H9 (cell line): ENCODE measurements around the gene MEIS3. TPM values are rescaled to one million over a fixed set of nuclear protein-coding genes. Genes with fewer than 3 reads are reported as not detected.

Source experiments
- DNase-seq: peaks from one replicate; pipeline ENCODE4 v3.0.0-alpha.2; 2017
- H2AFZ ChIP-seq: one replicate; pipeline ENCODE4 v1.6.1; 2013; ENCODE audit warnings: mild to moderate bottlenecking, low read length, control low read depth, moderate library complexity
- H2AK5ac ChIP-seq: 2 replicates; pipeline ENCODE4 v1.6.1; 2013; ENCODE audit warnings: low read length, control low read depth, mixed read lengths; ENCODE audit not compliant: insufficient read length
- H2BK120ac ChIP-seq: one replicate; pipeline ENCODE4 v1.6.1; 2013; ENCODE audit warnings: low read depth, mild to moderate bottlenecking, low read length, control low read depth, inconsistent platforms; ENCODE audit not compliant: poor library complexity, severe bottlenecking
- H2BK12ac ChIP-seq: 2 replicates; pipeline ENCODE4 v1.6.1; 2013; ENCODE audit warnings: low read length, control low read depth, mixed read lengths, low read depth; ENCODE audit not compliant: insufficient read length
- H2BK15ac ChIP-seq: 2 replicates; pipeline ENCODE4 v1.6.1; 2013; ENCODE audit warnings: low read depth, low read length, control low read depth
- H2BK20ac ChIP-seq: one replicate; pipeline ENCODE4 v1.6.1; 2013; ENCODE audit warnings: low read depth, mild to moderate bottlenecking, low read length, control low read depth, inconsistent platforms; ENCODE audit not compliant: poor library complexity, severe bottlenecking
- H2BK5ac ChIP-seq: 2 replicates; pipeline ENCODE4 v1.6.1; 2013; ENCODE audit warnings: low read length, control low read depth, mixed read lengths; ENCODE audit not compliant: insufficient read length
- H3K14ac ChIP-seq: 2 replicates; pipeline ENCODE4 v1.6.1; 2013; ENCODE audit warnings: low read length, control low read depth; ENCODE audit not compliant: insufficient read depth
- H3K18ac ChIP-seq: 2 replicates; pipeline ENCODE4 v1.6.1; 2013; ENCODE audit warnings: low read depth, mild to moderate bottlenecking, mixed read lengths, low read length, control low read depth; ENCODE audit not compliant: insufficient read length
- H3K23ac ChIP-seq: 2 replicates; pipeline ENCODE4 v1.6.1; 2013; ENCODE audit warnings: low read length, control low read depth, mixed read lengths, low read depth; ENCODE audit not compliant: insufficient read length
- H3K23me2 ChIP-seq: 2 replicates; pipeline ENCODE4 v1.6.1; 2013; ENCODE audit warnings: low read depth, mild to moderate bottlenecking, mixed read lengths, low read length, control low read depth; ENCODE audit not compliant: insufficient read length, poor library complexity, severe bottlenecking
- H3K27ac ChIP-seq: 2 replicates; pipeline ENCODE4 v1.5.1; 2013; ENCODE audit warnings: low read length, control low read depth, mixed read lengths, low read depth; ENCODE audit not compliant: insufficient read length
- H3K27me3 ChIP-seq: 2 replicates; pipeline ENCODE4 v1.6.1; 2013; ENCODE audit warnings: low read length, control low read depth, inconsistent platforms; ENCODE audit not compliant: insufficient read depth
- H3K4ac ChIP-seq: 2 replicates; pipeline ENCODE4 v1.6.1; 2013; ENCODE audit warnings: low read depth, mild to moderate bottlenecking, control low read depth, inconsistent platforms, low read length, moderate library complexity
- H3K4me1 ChIP-seq: 2 replicates; pipeline ENCODE4 v1.6.1; 2013; ENCODE audit warnings: low read length, control low read depth, inconsistent platforms; ENCODE audit not compliant: insufficient read depth
- H3K4me2 ChIP-seq: 2 replicates; pipeline ENCODE4 v1.6.1; 2013; ENCODE audit warnings: low read length, control low read depth, mixed read lengths; ENCODE audit not compliant: insufficient read length, insufficient read depth
- H3K56ac ChIP-seq: 2 replicates; pipeline ENCODE4 v1.6.1; 2013; ENCODE audit warnings: low read depth, mild to moderate bottlenecking, mixed read lengths, low read length, control low read depth; ENCODE audit not compliant: insufficient read length
- H3K79me1 ChIP-seq: 2 replicates; pipeline ENCODE4 v1.6.1; 2013; ENCODE audit warnings: low read depth, mild to moderate bottlenecking, moderate library complexity, low read length, control low read depth, inconsistent platforms; ENCODE audit not compliant: insufficient read depth, poor library complexity, severe bottlenecking
- H3K79me2 ChIP-seq: 2 replicates; pipeline ENCODE4 v1.6.1; 2013; ENCODE audit warnings: low read length, control low read depth, inconsistent platforms; ENCODE audit not compliant: insufficient read depth
- H3K9ac ChIP-seq: 2 replicates; pipeline ENCODE4 v1.6.1; 2013; ENCODE audit warnings: low read length, control low read depth, mixed read lengths; ENCODE audit not compliant: insufficient read length; ENCODE audit errors: extremely low read depth
- H3K9me3 ChIP-seq: one replicate; pipeline ENCODE4 v1.6.1; 2013; ENCODE audit warnings: low read depth, low read length, inconsistent platforms; ENCODE audit not compliant: control insufficient read depth
- H3T11ph ChIP-seq: one replicate; pipeline ENCODE4 v1.6.1; 2013; ENCODE audit warnings: mild to moderate bottlenecking, low read length, control low read depth, inconsistent platforms
- H4K20me1 ChIP-seq: one replicate; pipeline ENCODE4 v1.6.1; 2013; ENCODE audit not compliant: control insufficient read depth, insufficient read length, insufficient read depth
- H4K5ac ChIP-seq: 2 replicates; pipeline ENCODE4 v1.6.1; 2013; ENCODE audit warnings: low read depth, mild to moderate bottlenecking, mixed read lengths, low read length, control low read depth; ENCODE audit not compliant: insufficient read length
- H4K8ac ChIP-seq: replicated peaks from 2 replicates; pipeline ENCODE4 v1.6.1; 2013; ENCODE audit warnings: low read length, control low read depth, mixed read lengths, low read depth; ENCODE audit not compliant: insufficient read length
- H4K91ac ChIP-seq: 2 replicates; pipeline ENCODE4 v1.6.1; 2013; ENCODE audit warnings: low read depth, mild to moderate bottlenecking, moderate library complexity, mixed read lengths, low read length, control low read depth; ENCODE audit not compliant: insufficient read length
- H3K27ac Mint-ChIP-seq, 3 experiments: 2 replicates in 2 of 3; 3 replicates in 1 of 3; pipeline ENCODE4 v1.8.0; 2020 to 2021; ENCODE audit warnings: mixed read lengths in 3 of 3, mild to moderate bottlenecking in 1 of 3, moderate library complexity in 1 of 3
- H3K27me3 Mint-ChIP-seq: 2 replicates; pipeline ENCODE4 v1.8.0; 2021; ENCODE audit warnings: low read depth, mild to moderate bottlenecking, moderate library complexity, mixed read lengths
- H3K36me3 Mint-ChIP-seq, 3 experiments: 2 replicates in 2 of 3; 3 replicates in 1 of 3; pipeline ENCODE4 v1.8.0; 2020 to 2021; ENCODE audit warnings: low read depth in 3 of 3, mixed read lengths in 3 of 3; ENCODE audit not compliant: insufficient read depth in 1 of 3
- H3K4me1 Mint-ChIP-seq, 2 experiments: 2 replicates each; pipeline ENCODE4 v1.8.0; 2020; ENCODE audit warnings: mixed read lengths in 2 of 2
- H3K4me3 Mint-ChIP-seq, 2 experiments: 2 replicates in 1 of 2; 3 replicates in 1 of 2; pipeline ENCODE4 v1.8.0; 2020 to 2021; ENCODE audit warnings: mild to moderate bottlenecking in 2 of 2, mixed read lengths in 2 of 2, moderate library complexity in 1 of 2
- H3K9me3 Mint-ChIP-seq, 2 experiments: 2 replicates in 1 of 2; 3 replicates in 1 of 2; pipeline ENCODE4 v1.8.0; 2020; ENCODE audit warnings: mild to moderate bottlenecking in 2 of 2, mixed read lengths in 2 of 2, moderate library complexity in 1 of 2
- WGBS: extraction: QIAGEN DNeasy Blood & Tissue Kit; methylation state at CpG from one replicate; pipeline ENCODE4 v1.1.7; 2013; ENCODE audit warnings: missing lambda C conversion rate, low lambda C conversion rate, mixed read lengths; ENCODE audit not compliant: insufficient read length; ENCODE audit errors: extremely low coverage; 5-methylcytosine and 5-hydroxymethylcytosine counted together
- total RNA-seq: library from RNA; stranded (reverse); gene quantifications from 2 replicates; pipeline ENCODE4 v1.2.1, GENCODE V29; 2021
- TF ChIP-seq, protein P1 (sequence below): fragments of 200-600 bp; sonication (generic); conservative IDR thresholded peaks from 3 replicates; pipeline ENCODE4 v1.8.0; 2021; ENCODE audit warnings: antibody characterized with exemption, mild to moderate bottlenecking

The MEIS3 gene
- total RNA-seq, 1 experiment from 2014 or later = 44.0 TPM

DNA sequence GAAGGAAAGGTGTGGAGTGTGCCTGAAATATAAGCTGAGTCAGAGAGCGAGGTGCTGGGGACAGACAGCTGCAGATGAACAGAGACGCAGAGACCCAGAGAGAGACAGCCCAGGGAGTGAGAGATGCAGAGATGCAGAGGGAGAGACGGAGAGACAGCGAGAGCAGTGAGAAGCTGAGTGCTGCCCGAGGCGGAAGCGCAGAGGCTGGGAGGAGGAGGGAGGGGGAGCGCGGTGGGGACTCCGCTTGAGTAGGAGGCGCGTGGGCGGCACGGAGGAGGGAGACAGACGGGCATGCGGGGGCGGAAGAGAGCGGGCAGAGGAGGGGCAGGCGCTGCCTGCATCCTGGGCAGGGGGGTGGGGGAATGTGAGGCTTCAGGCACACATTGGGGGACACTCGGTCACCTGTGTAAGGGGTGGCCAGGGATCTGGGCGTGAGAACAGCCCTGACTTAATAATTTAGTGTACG, 26.6 kb upstream of the MEIS3 start:
- Histone ChIP-seq H2BK5ac (no peak overlapping the region), H3K9me3 (no peaks in the 10 kb centered on the region), H2BK20ac (no peak overlapping the region), H3K79me2 (no peaks in the 10 kb centered on the region), H3K56ac (no peak overlapping the region), H2BK12ac (no peak overlapping the region), H3K9ac (no peak overlapping the region), H2AFZ (no peak overlapping the region), H3K27ac (no peak overlapping the region), H2AK5ac (no peak overlapping the region), H3K27me3 (no peaks in the 10 kb centered on the region; the same call in 1 of the 2 replicates), H4K91ac (no peak overlapping the region), H2BK120ac (no peak overlapping the region), H3K4ac (no peak overlapping the region), H4K20me1 (no peaks in the 10 kb centered on the region), H4K8ac (no peak overlapping the region), H2BK15ac (no peak overlapping the region), H3K23ac (no peak overlapping the region), H3K18ac (no peak overlapping the region), H3T11ph (no peak overlapping the region), H3K14ac (no peak overlapping the region), H4K5ac (no peak overlapping the region), H3K23me2 (peaks cover 13% of the 10 kb centered on the region), H3K4me1 (peaks cover 10% of the 10 kb centered on the region; the same call in 1 of the 2 replicates), H3K79me1 (no peaks in the 10 kb centered on the region), H3K4me2 (peak overlapping the region; percentile 61)
- Mint-ChIP-seq H3K27ac (no peak overlapping the region), H3K27me3 (peaks cover 68% of the 10 kb centered on the region), H3K4me1 (peaks cover 37 to 45% of the 10 kb centered on the region in 2 experiments), H3K4me3 (peak overlapping the region; percentile 43 to 77), H3K9me3 (no peaks in the 10 kb centered on the region; a peak in 3 of 5 replicates), H3K36me3 (peaks cover 0 to 1% (median 0%) of the 10 kb centered on the region in 3 experiments; a peak in 2 of 7 replicates)
- DNase-seq = peak; percentile 75
- TF ChIP-seq, protein P1, sequence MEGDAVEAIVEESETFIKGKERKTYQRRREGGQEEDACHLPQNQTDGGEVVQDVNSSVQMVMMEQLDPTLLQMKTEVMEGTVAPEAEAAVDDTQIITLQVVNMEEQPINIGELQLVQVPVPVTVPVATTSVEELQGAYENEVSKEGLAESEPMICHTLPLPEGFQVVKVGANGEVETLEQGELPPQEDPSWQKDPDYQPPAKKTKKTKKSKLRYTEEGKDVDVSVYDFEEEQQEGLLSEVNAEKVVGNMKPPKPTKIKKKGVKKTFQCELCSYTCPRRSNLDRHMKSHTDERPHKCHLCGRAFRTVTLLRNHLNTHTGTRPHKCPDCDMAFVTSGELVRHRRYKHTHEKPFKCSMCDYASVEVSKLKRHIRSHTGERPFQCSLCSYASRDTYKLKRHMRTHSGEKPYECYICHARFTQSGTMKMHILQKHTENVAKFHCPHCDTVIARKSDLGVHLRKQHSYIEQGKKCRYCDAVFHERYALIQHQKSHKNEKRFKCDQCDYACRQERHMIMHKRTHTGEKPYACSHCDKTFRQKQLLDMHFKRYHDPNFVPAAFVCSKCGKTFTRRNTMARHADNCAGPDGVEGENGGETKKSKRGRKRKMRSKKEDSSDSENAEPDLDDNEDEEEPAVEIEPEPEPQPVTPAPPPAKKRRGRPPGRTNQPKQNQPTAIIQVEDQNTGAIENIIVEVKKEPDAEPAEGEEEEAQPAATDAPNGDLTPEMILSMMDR = no peak
- no CpG with 5 or more reads among the region's 22 CpGs for WGBS
